WTC11 (cell line): Measurements from ENCODE around the gene EPYC. TPM values are rescaled to one million over a fixed set of nuclear protein-coding genes. Genes with fewer than 3 reads are reported as not detected.

Source experiments
- ATAC-seq: fragments of 200-7000 bp; cut with Tn5 transposase; 2 replicates; pipeline ENCODE4 v1.10.0; 2021; ENCODE audit warnings: mild to moderate bottlenecking, moderate library complexity
- CTCF ChIA-PET: fragments of 300-600 bp; sonication (Branson Sonifier 250); formaldehyde crosslinking; loops from one replicate; lab custom pipeline; 2021; ENCODE audit warnings: antibody characterized with exemption; lab: Charles Lee
- POLR2A ChIA-PET: fragments of 350-600 bp; sonication (Branson Sonifier 250); formaldehyde crosslinking; loops from one replicate; lab custom pipeline; 2021; ENCODE audit warnings: antibody characterized with exemption; lab: Charles Lee
- DNase-seq: peaks from one replicate; pipeline ENCODE4 v3.0.0; 2021; ENCODE audit warnings: low spot score
- H3K27ac Mint-ChIP-seq: 2 replicates; pipeline ENCODE4 v1.8.0; 2021; ENCODE audit warnings: mixed read lengths
- H3K27me3 Mint-ChIP-seq: 2 replicates; pipeline ENCODE4 v1.8.0; 2021; ENCODE audit warnings: low read depth, mild to moderate bottlenecking, moderate library complexity, mixed read lengths
- H3K36me3 Mint-ChIP-seq: 2 replicates; pipeline ENCODE4 v1.8.0; 2021; ENCODE audit warnings: mixed read lengths
- H3K4me1 Mint-ChIP-seq: 2 replicates; pipeline ENCODE4 v1.8.0; 2022; ENCODE audit warnings: mixed read lengths
- H3K4me3 Mint-ChIP-seq: 2 replicates; pipeline ENCODE4 v1.8.0; 2021; ENCODE audit warnings: mild to moderate bottlenecking, moderate library complexity, mixed read lengths
- H3K9me3 Mint-ChIP-seq: 2 replicates; pipeline ENCODE4 v1.8.0; 2021; ENCODE audit warnings: mixed read lengths
- ATF2 ChIP-seq: sonication (generic); formaldehyde crosslinking; IDR thresholded peaks from 2 replicates; pipeline ENCODE4 v1.8.1; 2022; ENCODE audit warnings: low read depth, missing genetic modification reagents, borderline replicate concordance
- CBFB ChIP-seq: sonication (generic); formaldehyde crosslinking; IDR thresholded peaks from 2 replicates; pipeline ENCODE4 v1.8.1; 2022; ENCODE audit warnings: mild to moderate bottlenecking, low read depth, missing genetic modification reagents
- CREB1 ChIP-seq: sonication (generic); formaldehyde crosslinking; IDR thresholded peaks from 2 replicates; pipeline ENCODE4 v1.8.0; 2023; ENCODE audit warnings: mild to moderate bottlenecking, missing genetic modification reagents
- ETV6 ChIP-seq: sonication (generic); formaldehyde crosslinking; IDR thresholded peaks from 2 replicates; pipeline ENCODE4 v1.8.1; 2022; ENCODE audit warnings: mild to moderate bottlenecking, missing genetic modification reagents
- FOXJ3 ChIP-seq: sonication (generic); formaldehyde crosslinking; IDR thresholded peaks from 2 replicates; pipeline ENCODE4 v1.9.0; 2021; ENCODE audit warnings: missing genetic modification reagents, mild to moderate bottlenecking, borderline replicate concordance
- FOXP1 ChIP-seq: sonication (generic); formaldehyde crosslinking; IDR thresholded peaks from 2 replicates; pipeline ENCODE4 v1.8.0; 2022; ENCODE audit warnings: missing genetic modification reagents, mild to moderate bottlenecking, moderate library complexity, borderline replicate concordance
- GABPB1 ChIP-seq: sonication (generic); formaldehyde crosslinking; IDR thresholded peaks from 2 replicates; pipeline ENCODE4 v1.8.1; 2023; ENCODE audit warnings: mild to moderate bottlenecking, missing genetic modification reagents
- IRF2 ChIP-seq: sonication (generic); formaldehyde crosslinking; IDR thresholded peaks from 2 replicates; pipeline ENCODE4 v1.8.0; 2022; ENCODE audit warnings: low read depth, missing genetic modification reagents, borderline replicate concordance
- JUN ChIP-seq: sonication (generic); formaldehyde crosslinking; IDR thresholded peaks from 2 replicates; pipeline ENCODE4 v1.8.0; 2023; ENCODE audit warnings: mild to moderate bottlenecking, missing genetic modification reagents
- KAT7 ChIP-seq: sonication (generic); formaldehyde crosslinking; IDR thresholded peaks from 2 replicates; pipeline ENCODE4 v1.8.1; 2023; ENCODE audit warnings: missing genetic modification reagents, mild to moderate bottlenecking, borderline replicate concordance
- NFE2L1 ChIP-seq: sonication (generic); formaldehyde crosslinking; IDR thresholded peaks from 2 replicates; pipeline ENCODE4 v1.8.1; 2023; ENCODE audit warnings: missing genetic modification reagents
- NR2C2 ChIP-seq: sonication (generic); formaldehyde crosslinking; IDR thresholded peaks from 2 replicates; pipeline ENCODE4 v1.8.0; 2022; ENCODE audit warnings: mild to moderate bottlenecking, missing genetic modification reagents
- NR3C1 ChIP-seq: sonication (generic); formaldehyde crosslinking; conservative IDR thresholded peaks from 2 replicates; pipeline ENCODE4 v1.8.1; 2023; ENCODE audit warnings: low read depth, mild to moderate bottlenecking, missing genetic modification reagents
- TCF7 ChIP-seq: sonication (generic); formaldehyde crosslinking; IDR thresholded peaks from 2 replicates; pipeline ENCODE4 v1.8.0; 2022; ENCODE audit warnings: mild to moderate bottlenecking, low read depth, missing genetic modification reagents, moderate library complexity
- TEAD4 ChIP-seq: sonication (generic); formaldehyde crosslinking; IDR thresholded peaks from 2 replicates; pipeline ENCODE4 v1.8.0; 2022; ENCODE audit warnings: mild to moderate bottlenecking, missing genetic modification reagents
- ZNF263 ChIP-seq: sonication (generic); formaldehyde crosslinking; IDR thresholded peaks from 2 replicates; pipeline ENCODE4 v1.8.1; 2022; ENCODE audit warnings: low read depth, mild to moderate bottlenecking, moderate library complexity, missing genetic modification reagents
- ZNF416 ChIP-seq: fragments of 250-450 bp; sonication (Bioruptor Pico); IDR thresholded peaks from 2 replicates; pipeline ENCODE4 v1.9.0; 2021; ENCODE audit warnings: mild to moderate bottlenecking, inconsistent platforms
- ZNF423 ChIP-seq: fragments of 250-450 bp; sonication (Bioruptor Pico); IDR thresholded peaks from 2 replicates; pipeline ENCODE4 v2.1.2; 2022; ENCODE audit warnings: mild to moderate bottlenecking, moderate library complexity
- ZNF425 ChIP-seq: fragments of 250-450 bp; sonication (Bioruptor Pico); conservative IDR thresholded peaks from 2 replicates; pipeline ENCODE4 v1.9.0; 2021; ENCODE audit warnings: mild to moderate bottlenecking
- ZSCAN18 ChIP-seq: fragments of 250-450 bp; sonication (Bioruptor Pico); IDR thresholded peaks from 2 replicates; pipeline ENCODE4 v2.1.2; 2022; ENCODE audit warnings: mild to moderate bottlenecking, moderate library complexity
- total RNA-seq: library from RNA; stranded (reverse); gene quantifications from 3 replicates; pipeline ENCODE4 v1.2.3, GENCODE V29; 2021
- TF ChIP-seq, protein P1 (sequence below): sonication (generic); formaldehyde crosslinking; IDR thresholded peaks from 2 replicates; pipeline ENCODE4 v1.8.1; 2023; ENCODE audit warnings: mild to moderate bottlenecking, missing genetic modification reagents
- TF ChIP-seq, protein P2 (sequence below): sonication (generic); formaldehyde crosslinking; IDR thresholded peaks from 2 replicates; pipeline ENCODE4 v1.8.1; 2023; ENCODE audit warnings: mild to moderate bottlenecking, missing genetic modification reagents
- TF ChIP-seq, protein P3 (sequence below): sonication (generic); formaldehyde crosslinking; IDR thresholded peaks from 2 replicates; pipeline ENCODE4 v1.8.0; 2023; ENCODE audit warnings: missing genetic modification reagents
- TF ChIP-seq, protein P4 (sequence below): sonication (generic); formaldehyde crosslinking; IDR thresholded peaks from 2 replicates; pipeline ENCODE4 v1.8.1; 2023; ENCODE audit warnings: mild to moderate bottlenecking, missing genetic modification reagents, moderate library complexity

EPYC gene
- total RNA-seq, 1 experiment from 2014 or later = not detected

- Mint-ChIP-seq H3K4me3 (no peak overlapping the region), H3K27ac (no peak overlapping the region), H3K4me1 (no peaks in the 10 kb centered on the region), H3K9me3 (peaks cover 17% of the 10 kb centered on the region), H3K36me3 (peaks cover 11% of the 10 kb centered on the region), H3K27me3 (peaks cover 52% of the 10 kb centered on the region)
- no peak for ATAC-seq
- POLR2A ChIA-PET = no interaction called here
- no peak for DNase-seq
- CTCF ChIA-PET = no interaction called here
- no peak for TF ChIP-seq ATF2 (CRISPR knock-in tag)
- no peak for TF ChIP-seq FOXJ3 (CRISPR knock-in tag)
- no peak for TF ChIP-seq ZNF416 (CRISPR knock-in tag)
- TF ChIP-seq, protein P1, sequence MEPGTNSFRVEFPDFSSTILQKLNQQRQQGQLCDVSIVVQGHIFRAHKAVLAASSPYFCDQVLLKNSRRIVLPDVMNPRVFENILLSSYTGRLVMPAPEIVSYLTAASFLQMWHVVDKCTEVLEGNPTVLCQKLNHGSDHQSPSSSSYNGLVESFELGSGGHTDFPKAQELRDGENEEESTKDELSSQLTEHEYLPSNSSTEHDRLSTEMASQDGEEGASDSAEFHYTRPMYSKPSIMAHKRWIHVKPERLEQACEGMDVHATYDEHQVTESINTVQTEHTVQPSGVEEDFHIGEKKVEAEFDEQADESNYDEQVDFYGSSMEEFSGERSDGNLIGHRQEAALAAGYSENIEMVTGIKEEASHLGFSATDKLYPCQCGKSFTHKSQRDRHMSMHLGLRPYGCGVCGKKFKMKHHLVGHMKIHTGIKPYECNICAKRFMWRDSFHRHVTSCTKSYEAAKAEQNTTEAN (CRISPR knock-in tag) = no peak
- no peak for TF ChIP-seq JUN
- no peak for TF ChIP-seq ZNF263 (CRISPR knock-in tag)
- no peak for TF ChIP-seq GABPB1
- TF ChIP-seq, protein P2, sequence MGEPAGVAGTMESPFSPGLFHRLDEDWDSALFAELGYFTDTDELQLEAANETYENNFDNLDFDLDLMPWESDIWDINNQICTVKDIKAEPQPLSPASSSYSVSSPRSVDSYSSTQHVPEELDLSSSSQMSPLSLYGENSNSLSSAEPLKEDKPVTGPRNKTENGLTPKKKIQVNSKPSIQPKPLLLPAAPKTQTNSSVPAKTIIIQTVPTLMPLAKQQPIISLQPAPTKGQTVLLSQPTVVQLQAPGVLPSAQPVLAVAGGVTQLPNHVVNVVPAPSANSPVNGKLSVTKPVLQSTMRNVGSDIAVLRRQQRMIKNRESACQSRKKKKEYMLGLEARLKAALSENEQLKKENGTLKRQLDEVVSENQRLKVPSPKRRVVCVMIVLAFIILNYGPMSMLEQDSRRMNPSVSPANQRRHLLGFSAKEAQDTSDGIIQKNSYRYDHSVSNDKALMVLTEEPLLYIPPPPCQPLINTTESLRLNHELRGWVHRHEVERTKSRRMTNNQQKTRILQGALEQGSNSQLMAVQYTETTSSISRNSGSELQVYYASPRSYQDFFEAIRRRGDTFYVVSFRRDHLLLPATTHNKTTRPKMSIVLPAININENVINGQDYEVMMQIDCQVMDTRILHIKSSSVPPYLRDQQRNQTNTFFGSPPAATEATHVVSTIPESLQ (CRISPR knock-in tag) = no peak
- TF ChIP-seq ZNF425 (CRISPR knock-in tag) = no peak
Observed at GRCh38 chr12:90924406-90924805, 80.4 kb downstream of the EPYC start.

GRCh38 chr12:90922145-90922627 is 82.6 kb downstream of the EPYC start:
- DNase-seq (no peak), ATAC-seq (no peak)
- Mint-ChIP-seq H3K27ac (no peak overlapping the region), H3K27me3 (peaks cover 39% of the 10 kb centered on the region), H3K4me3 (no peak overlapping the region), H3K36me3 (no peaks in the 10 kb centered on the region), H3K9me3 (no peaks in the 10 kb centered on the region), H3K4me1 (peaks cover 9% of the 10 kb centered on the region)
- CTCF ChIA-PET = no interaction called here
- POLR2A ChIA-PET = no interaction called here
- TF ChIP-seq, protein P3, sequence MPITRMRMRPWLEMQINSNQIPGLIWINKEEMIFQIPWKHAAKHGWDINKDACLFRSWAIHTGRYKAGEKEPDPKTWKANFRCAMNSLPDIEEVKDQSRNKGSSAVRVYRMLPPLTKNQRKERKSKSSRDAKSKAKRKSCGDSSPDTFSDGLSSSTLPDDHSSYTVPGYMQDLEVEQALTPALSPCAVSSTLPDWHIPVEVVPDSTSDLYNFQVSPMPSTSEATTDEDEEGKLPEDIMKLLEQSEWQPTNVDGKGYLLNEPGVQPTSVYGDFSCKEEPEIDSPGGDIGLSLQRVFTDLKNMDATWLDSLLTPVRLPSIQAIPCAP = no peak
- TF ChIP-seq ZSCAN18 (CRISPR knock-in tag) (no peak), TCF7 (CRISPR knock-in tag) (no peak), CREB1 (CRISPR knock-in tag) (no peak), IRF2 (CRISPR knock-in tag) (no peak), NFE2L1 (CRISPR knock-in tag) (no peak), TEAD4 (CRISPR knock-in tag) (no peak), ETV6 (CRISPR knock-in tag) (no peak), CBFB (CRISPR knock-in tag) (no peak), KAT7 (CRISPR knock-in tag) (no peak), ZNF423 (CRISPR knock-in tag) (no peak), GABPB1 (no peak), FOXP1 (CRISPR knock-in tag) (no peak), NR2C2 (CRISPR knock-in tag) (no peak), NR3C1 (no peak)
- TF ChIP-seq, protein P4, sequence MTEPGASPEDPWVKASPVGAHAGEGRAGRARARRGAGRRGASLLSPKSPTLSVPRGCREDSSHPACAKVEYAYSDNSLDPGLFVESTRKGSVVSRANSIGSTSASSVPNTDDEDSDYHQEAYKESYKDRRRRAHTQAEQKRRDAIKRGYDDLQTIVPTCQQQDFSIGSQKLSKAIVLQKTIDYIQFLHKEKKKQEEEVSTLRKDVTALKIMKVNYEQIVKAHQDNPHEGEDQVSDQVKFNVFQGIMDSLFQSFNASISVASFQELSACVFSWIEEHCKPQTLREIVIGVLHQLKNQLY = no peak
